GM12878 (cell line): Measurements from ENCODE around the gene EIF2B5. TPM values are rescaled to one million over a fixed set of nuclear protein-coding genes. Genes with fewer than 3 reads are reported as not detected.

Experiments used
- ATF7 ChIP-seq: fragments of 450-650 bp; IDR thresholded peaks from 2 replicates; pipeline ENCODE4 v1.6.1; 2016; ENCODE audit warnings: low read depth, mild to moderate bottlenecking
- CHD1 ChIP-seq: IDR thresholded peaks from 2 replicates; pipeline ENCODE4 v1.6.1; 2012; ENCODE audit warnings: low read depth, low read length, improper control_type of control experiment
- E2F4 ChIP-seq: IDR thresholded peaks from 2 replicates; pipeline ENCODE4 v1.6.1; 2012; ENCODE audit warnings: low read depth, low read length, improper control_type of control experiment
- FOXK2 ChIP-seq: fragments of 450-650 bp; IDR thresholded peaks from 2 replicates; pipeline ENCODE4 v1.6.1; 2017; ENCODE audit warnings: mild to moderate bottlenecking, moderate library complexity
- IRF5 ChIP-seq: fragments of 450-650 bp; IDR thresholded peaks from 2 replicates; pipeline ENCODE4 v1.6.1; 2017; ENCODE audit warnings: borderline replicate concordance
- KLF5 ChIP-seq: fragments of 450-650 bp; IDR thresholded peaks from 2 replicates; pipeline ENCODE4 v1.6.1; 2014; ENCODE audit warnings: mild to moderate bottlenecking; ENCODE audit not compliant: partially characterized antibody
- MAX ChIP-seq: IDR thresholded peaks from 2 replicates; pipeline ENCODE4 v1.6.1; 2012; ENCODE audit warnings: low read depth, low read length, improper control_type of control experiment
- MYC ChIP-seq: IDR thresholded peaks from 2 replicates; pipeline ENCODE4 v1.6.1; 2011; ENCODE audit warnings: mild to moderate bottlenecking, low read length, moderate library complexity, inconsistent platforms; ENCODE audit not compliant: insufficient read depth, insufficient replicate concordance, insufficient read length, severe bottlenecking
- SIN3A ChIP-seq: IDR thresholded peaks from 2 replicates; pipeline ENCODE4 v1.6.1; 2012; ENCODE audit warnings: low read depth, low read length, improper control_type of control experiment
- SMAD5 ChIP-seq: IDR thresholded peaks from 2 replicates; pipeline ENCODE4 v1.6.1; 2016; ENCODE audit warnings: antibody characterized with exemption, low read depth
- YBX1 ChIP-seq: fragments of 450-650 bp; IDR thresholded peaks from 2 replicates; pipeline ENCODE4 v1.6.1; 2016; ENCODE audit warnings: antibody characterized with exemption
- ZBTB11 ChIP-seq: fragments of 450-650 bp; formaldehyde crosslinking; IDR thresholded peaks from 2 replicates; pipeline ENCODE4 v1.5.0; 2022; ENCODE audit warnings: mild to moderate bottlenecking, missing genetic modification characterization
- ZBTB33 ChIP-seq: fragments of 450-650 bp; IDR thresholded peaks from 2 replicates; pipeline ENCODE4 v1.6.1; 2017; ENCODE audit warnings: mild to moderate bottlenecking
- ZNF384 ChIP-seq: IDR thresholded peaks from 2 replicates; pipeline ENCODE4 v1.6.1; 2012; ENCODE audit warnings: low read depth, mild to moderate bottlenecking, low read length, improper control_type of control experiment, borderline replicate concordance
- polyA plus RNA-seq, 11 experiments: library from polyadenylated mRNA; depleted of rRNA in 4 of 11; unstranded in 6 of 11; stranded (reverse) in 5 of 11; fragments of >200 nt; fragmentation: Nextera tagmentation in 4 of 11; fragmentation: Illumina TruSeq in 1 of 11; extraction: Ambion mirVana in 4 of 11; extraction: Trizol in 1 of 11; gene quantifications; 1 replicate in 1 of 11; 2 replicates in 10 of 11; pipeline versions ENCODE4 v1.2.1 to v1.2.3, GENCODE V29; 2011 to 2016; ENCODE audit warnings: inconsistent platforms in 2 of 11, missing spikeins in 2 of 11, low read depth in 1 of 11
- total RNA-seq, 4 experiments: library from RNA; depleted of rRNA in 3 of 4; stranded (reverse); fragments of >200 nt in 3 of 4; fragmentation: Illumina TruSeq in 1 of 4; extraction: Trizol in 1 of 4; gene quantifications; 2 replicates each; pipeline versions ENCODE4 v1.2.1 to v1.2.3, GENCODE V29; 2013 to 2021

EIF2B5 gene
- total and polyA plus RNA-seq, 10 of the 15 experiments (the other 5 are each of a cell fraction or from before 2014, with no cell fraction given), result 13.7 to 82.7 (median 52.2) TPM

- no peak for TF ChIP-seq IRF5
- TF ChIP-seq E2F4, result no peak
- TF ChIP-seq MAX, result no peak
- TF ChIP-seq KLF5, result no peak
- no peak for TF ChIP-seq ZBTB33
- no peak for TF ChIP-seq MYC
- no peak for TF ChIP-seq SIN3A
- TF ChIP-seq ATF7, result no peak
- TF ChIP-seq SMAD5, result no peak
- TF ChIP-seq ZBTB11, result no peak
- no peak for TF ChIP-seq YBX1
- TF ChIP-seq ZNF384, result no peak
- no peak for TF ChIP-seq CHD1
- no peak for TF ChIP-seq FOXK2
Measured at GRCh38 chr3:184154885-184155643, 19.9 kb downstream of the EIF2B5 start, which contains the start of gene DVL3 (continued).
